Activated T-cell treated with anti-CD3 and anti-CD28 coated beads for 1 hour (primary cell): ENCODE results near the gene PGAM2.

Source experiments
- DNase-seq: peaks from one replicate; pipeline ENCODE4 v3.0.0-alpha.2; 2020; ENCODE audit warnings: low read depth

PGAM2 gene

GRCh38 chr7:44065431-44066110, at the start of gene PGAM2:
PGAM2 (minus strand) TSS chr7:44065567; CDS start chr7:44065529, 38 bp downstream.
- no peak for DNase-seq

GRCh38 chr7:44114586-44115310, 49.4 kb upstream of the PGAM2 start:
- no peak for DNase-seq

- no peak for DNase-seq
Observed at GRCh38 chr7:44113764-44114354, 48.5 kb upstream of the PGAM2 start.

- no peak for DNase-seq
Observed at GRCh38 chr7:44112997-44113763, 47.8 kb upstream of the PGAM2 start.

GRCh38 chr7:44112231-44112996, 47.0 kb upstream of the PGAM2 start:
- DNase-seq, result no peak

GRCh38 chr7:44111761-44112160, 46.4 kb upstream of the PGAM2 start:
- no peak for DNase-seq

GRCh38 chr7:44110719-44111635, 45.6 kb upstream of the PGAM2 start:
- no peak for DNase-seq

- no peak for DNase-seq
Observed at GRCh38 chr7:44109991-44110390, 44.6 kb upstream of the PGAM2 start.

- DNase-seq, result no peak
Observed at GRCh38 chr7:44108768-44109750, 43.7 kb upstream of the PGAM2 start.

- no peak for DNase-seq
Observed at GRCh38 chr7:44107961-44108767, 42.8 kb upstream of the PGAM2 start.

GRCh38 chr7:44107116-44107960, 42.0 kb upstream of the PGAM2 start:
- DNase-seq, result no peak

GRCh38 chr7:44106311-44107065, 41.1 kb upstream of the PGAM2 start:
- no peak for DNase-seq

GRCh38 chr7:44105832-44106231, 40.5 kb upstream of the PGAM2 start:
- no peak for DNase-seq

- DNase-seq, result no peak
Observed at GRCh38 chr7:44104860-44105771, 39.7 kb upstream of the PGAM2 start.

GRCh38 chr7:44103923-44104859, 38.8 kb upstream of the PGAM2 start, which contains the start of gene AEBP1:
AEBP1 (plus strand) TSS chr7:44104345; CDS start chr7:44104666, 321 bp downstream.
- DNase-seq, result no peak
